ENCODE data around the gene SIRT3. TPM values are rescaled to one million over a fixed set of nuclear protein-coding genes. Genes with fewer than 3 reads are reported as not detected.

SIRT3 gene
- 6.8 TPM for total RNA-seq (2013)
- polyA plus RNA-seq: 10 to 100 TPM in 1 of 3 donors, 1 to 10 TPM in 2; 4.3 to 23.7 (median 4.3) TPM
- polyA minus RNA-seq: 3.7 and 5.3 TPM in 2 replicates
- 0.59 to 5.9 (median 3.5) reads per million in 11 experiments for total RNA-seq

GRCh38 chr11:235997-236773 lies at the start of gene SIRT3:
TSS of gene SIRT3 (minus strand) at chr11:236342. CDS start at chr11:236328, 14 bp downstream.
- Histone ChIP-seq H4K20me1 (ENCODE audit: insufficient read depth, low read length) (peaks cover 13% of the 10 kb centered on the region), H3K9me3 (replicated peaks in 1 of 2; ENCODE audit: control insufficient read depth in 1 of 2, insufficient read depth in 1 of 2, low read length in 2 of 2) (no peaks in the 10 kb centered on the region), H3K4me3 (replicated peaks in 1 of 3; ENCODE audit: low read depth in 2 of 3, low read length in 3 of 3) (peak within 1 kb of the TSS; percentile 93 to 99 (median 96)), H2AFZ (ENCODE audit: insufficient read depth, low read depth, low read length, poor library complexity, severe bottlenecking) (peak within 1 kb of the TSS; percentile 96), H3K9ac (ENCODE audit: insufficient read depth, low read length, poor library complexity, severe bottlenecking) (peak within 1 kb of the TSS; percentile 95), H3K4me1 (ENCODE audit: control insufficient read depth in 1 of 2, insufficient read depth in 2 of 2, low read length in 2 of 2) (peaks cover 20 to 23% of the 10 kb centered on the region in 2 donors), H3K79me2 (ENCODE audit: insufficient read depth, low read length) (peaks cover 39% of the 10 kb centered on the region), H3K4me2 (replicated peaks; ENCODE audit: extremely low read depth, low read length, poor library complexity, severe bottlenecking) (peak within 1 kb of the TSS; percentile 87), H3K36me3 (replicated peaks in 1 of 2; ENCODE audit: control insufficient read depth in 1 of 2, insufficient read depth in 2 of 2, low read length in 2 of 2) (peaks cover 6 to 22% of the 10 kb centered on the region in 2 donors), H3K27ac (ENCODE audit: low read depth in 1 of 2, low read length in 2 of 2) (peak within 1 kb of the TSS; percentile 97 to 98), H3K27me3 (ENCODE audit: control insufficient read depth in 2 of 2, insufficient read depth in 2 of 2, low read length in 2 of 2) (no peaks in the 10 kb centered on the region)
- WGBS (ENCODE audit: insufficient coverage): under 1% methylated on average over 62 of the region's 70 CpGs
- Mint-ChIP-seq H3K27ac (peak within 1 kb of the TSS; percentile 99 to 100 (median 100)), H3K9me3 (no peaks in the 10 kb centered on the region), H3K4me3 (peak within 1 kb of the TSS; percentile 96 to 97), H3K36me3 (peaks cover 24 to 27% of the 10 kb centered on the region in 2 donors), H3K4me1 (peaks cover 24% of the 10 kb centered on the region), H3K27me3 (ENCODE audit: low read depth in 3 of 3) (peaks cover 0 to 4% (median 1%) of the 10 kb centered on the region in 3 donors)
- intact Hi-C loops (cut with micrococcal nuclease): loop anchor here (1.0 to 5.0 kb wide), 6 partner anchors 29 to 271 kb away; partner anchors contain the start of genes RNH1 (in 2 of the 2), BET1L (in 1 of the 2) and RIC8A (in 1 of the 2)
- TF ChIP-seq CTCF (IDR thresholded peaks at IDR 0.05): no peak
- peak; percentile 75 to 86 (median 82) for DNase-seq

GRCh38 chr11:285894-286220 lies 49.7 kb upstream of the SIRT3 start:
- 100% methylated on average over 1 of the region's 8 CpGs for WGBS (ENCODE audit: insufficient coverage)
- Mint-ChIP-seq H3K9me3 (peaks cover 0 to 24% (median 10%) of the 10 kb centered on the region in 7 donors), H3K36me3 (peaks cover 7 to 19% of the 10 kb centered on the region in 2 donors), H3K4me3 (peak overlapping the region in 1 of 2 donors; percentile 21), H3K27ac (no peak overlapping the region), H3K4me1 (peaks cover 29% of the 10 kb centered on the region), H3K27me3 (ENCODE audit: low read depth in 3 of 3) (peaks cover 55 to 82% (median 59%) of the 10 kb centered on the region in 3 donors)
- no peak overlapping the region for H2AFZ ChIP-seq (ENCODE audit: insufficient read depth, low read depth, low read length, poor library complexity, severe bottlenecking)
- intact Hi-C loops (cut with micrococcal nuclease): loop anchor here in 1 of 2 donors (5.0 kb wide), 1 partner anchor 34 kb away; no protein-coding TSS in a partner anchor
- H3K79me2 ChIP-seq (ENCODE audit: insufficient read depth, low read length): no peaks in the 10 kb centered on the region
- H3K9me3 ChIP-seq (replicated peaks in 1 of 2; ENCODE audit: control insufficient read depth in 1 of 2, insufficient read depth in 1 of 2, low read length in 2 of 2): peaks cover 0 to 13% of the 10 kb centered on the region in 2 donors
- H3K9ac ChIP-seq (ENCODE audit: insufficient read depth, low read length, poor library complexity, severe bottlenecking): no peak overlapping the region
- peaks cover 20 to 48% of the 10 kb centered on the region in 2 donors for H3K27me3 ChIP-seq (ENCODE audit: control insufficient read depth in 2 of 2, insufficient read depth in 2 of 2, low read length in 2 of 2)
- H3K4me1 ChIP-seq (ENCODE audit: control insufficient read depth in 1 of 2, insufficient read depth in 2 of 2, low read length in 2 of 2): peaks cover 23 to 31% of the 10 kb centered on the region in 2 donors
- TF ChIP-seq CTCF (IDR thresholded peaks at IDR 0.05): no peak
- no peak overlapping the region for H3K4me2 ChIP-seq (replicated peaks; ENCODE audit: extremely low read depth, low read length, poor library complexity, severe bottlenecking)
- no peak for DNase-seq
- no peak overlapping the region for H3K27ac ChIP-seq (ENCODE audit: low read depth in 1 of 2, low read length in 2 of 2)
- no peaks in the 10 kb centered on the region for H3K36me3 ChIP-seq (replicated peaks in 1 of 2; ENCODE audit: control insufficient read depth in 1 of 2, insufficient read depth in 2 of 2, low read length in 2 of 2)
- H3K4me3 ChIP-seq (replicated peaks in 1 of 3; ENCODE audit: low read depth in 2 of 3, low read length in 3 of 3): no peak overlapping the region
- peaks cover 5% of the 10 kb centered on the region for H4K20me1 ChIP-seq (ENCODE audit: insufficient read depth, low read length)
